Bronchial epithelial cell (primary cell): ENCODE data around the gene DDX25. TPM values are rescaled to one million over a fixed set of nuclear protein-coding genes. Genes with fewer than 3 reads are reported as not detected.

Experiments used
- DNase-seq: peaks from one replicate; pipeline ENCODE4 v3.0.0-alpha.2; 2010; ENCODE audit warnings: low read depth
- FAIRE-seq: peaks from 2 replicates; lab custom pipeline; 2011; peaks lifted over from hg19 to GRCh38; lab: Jason Lieb, UNC
- H3K27me3 ChIP-seq: 2 replicates; pipeline ENCODE4 v1.5.1; 2011; ENCODE audit warnings: low read length; ENCODE audit not compliant: control insufficient read depth, insufficient read depth
- H3K36me3 ChIP-seq: 2 replicates; pipeline ENCODE4 v1.5.1; 2011; ENCODE audit warnings: low read length; ENCODE audit not compliant: control insufficient read depth, insufficient read depth
- H3K4me3 ChIP-seq: 2 replicates; pipeline ENCODE4 v1.5.1; 2011; ENCODE audit warnings: mild to moderate bottlenecking, low read depth, low read length, control low read depth
- CTCF ChIP-seq: IDR thresholded peaks from 2 replicates; pipeline ENCODE4 v1.5.1; 2011; ENCODE audit warnings: mild to moderate bottlenecking, moderate library complexity, low read length, control low read depth, inconsistent platforms; ENCODE audit not compliant: insufficient read depth, severe bottlenecking
- total RNA-seq: library from RNA; depleted of rRNA; stranded (reverse); fragments of >200 nt; gene quantifications from 2 replicates; pipeline ENCODE4 v1.2.1, GENCODE V29; 2014

Gene DDX25
- total RNA-seq, 1 donor from 2014 or later: not detected

- TF ChIP-seq CTCF: no peak
- FAIRE-seq (no peak), DNase-seq (no peak)
- no peaks in the 10 kb centered on the region for H3K27me3 ChIP-seq
- H3K4me3 ChIP-seq: no peak overlapping the region
- H3K36me3 ChIP-seq: no peaks in the 10 kb centered on the region
Observed at GRCh38 chr11:125960771-125961170, 56.5 kb downstream of the DDX25 start.

GRCh38 chr11:125967515-125967914, 63.2 kb downstream of the DDX25 start:
- TF ChIP-seq CTCF: no peak
- no peak overlapping the region for H3K4me3 ChIP-seq
- H3K36me3 ChIP-seq: no peaks in the 10 kb centered on the region
- no peaks in the 10 kb centered on the region for H3K27me3 ChIP-seq
- FAIRE-seq (no peak), DNase-seq (no peak)

GRCh38 chr11:125968354-125968753, 64.0 kb downstream of the DDX25 start:
- DNase-seq: peak; percentile 86
- H3K4me3 ChIP-seq: no peak overlapping the region
- no peak for TF ChIP-seq CTCF
- no peak for FAIRE-seq
- no peaks in the 10 kb centered on the region for H3K27me3 ChIP-seq
- no peaks in the 10 kb centered on the region for H3K36me3 ChIP-seq

DNA sequence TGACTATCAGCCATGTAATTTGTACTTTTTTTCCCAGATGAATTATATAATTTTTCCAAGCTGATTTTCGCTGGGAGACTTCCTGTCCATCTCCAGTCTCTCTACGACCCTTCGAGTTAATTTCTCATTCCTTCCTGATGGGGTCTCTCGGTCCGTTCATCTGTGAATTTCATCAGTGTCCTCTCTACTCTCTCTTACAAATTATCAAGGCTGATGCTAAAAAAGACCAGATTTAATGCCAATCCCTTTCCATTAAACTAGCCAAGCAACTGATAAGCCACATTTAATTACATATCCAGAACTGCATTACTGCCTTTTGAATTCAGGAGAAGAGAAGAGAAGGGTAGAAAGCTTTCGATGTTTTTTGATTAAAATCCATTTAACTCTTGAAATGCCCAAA, 67.3 kb downstream of the DDX25 start:
- H3K27me3 ChIP-seq: no peaks in the 10 kb centered on the region
- TF ChIP-seq CTCF: no peak
- no peak overlapping the region for H3K4me3 ChIP-seq
- DNase-seq (no peak), FAIRE-seq (no peak)
- H3K36me3 ChIP-seq: no peaks in the 10 kb centered on the region

DNA sequence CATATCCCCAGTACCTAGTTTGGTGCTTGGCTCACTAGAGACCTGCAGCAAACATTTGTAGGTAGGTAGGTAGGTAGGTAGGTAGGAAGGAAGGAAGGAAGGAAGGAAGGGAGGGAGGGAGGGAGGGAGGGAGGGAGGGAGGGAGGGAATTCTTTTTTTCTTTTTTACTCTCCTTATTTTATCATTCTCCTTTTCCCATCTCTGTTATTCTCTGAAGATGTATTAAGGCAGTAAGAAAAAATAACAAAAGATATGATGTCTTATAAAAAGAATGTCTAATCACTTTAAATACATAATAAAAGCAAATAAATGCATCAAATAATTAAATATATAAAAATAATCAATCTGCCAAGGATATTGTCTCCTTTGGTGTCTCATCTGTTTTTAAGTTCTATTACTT, 70.0 kb downstream of the DDX25 start:
- no peak for TF ChIP-seq CTCF
- Histone ChIP-seq H3K4me3 (no peak overlapping the region), H3K27me3 (no peaks in the 10 kb centered on the region), H3K36me3 (no peaks in the 10 kb centered on the region)
- no peak for DNase-seq
- FAIRE-seq: no peak

GRCh38 chr11:125975634-125976033, 71.3 kb downstream of the DDX25 start:
- Histone ChIP-seq H3K4me3 (no peak overlapping the region), H3K27me3 (no peaks in the 10 kb centered on the region), H3K36me3 (no peaks in the 10 kb centered on the region)
- peak; percentile 75 for DNase-seq
- TF ChIP-seq CTCF: no peak
- no peak for FAIRE-seq
